Measurements from ENCODE around the gene FAM13A. TPM values are rescaled to one million over a fixed set of nuclear protein-coding genes. Genes with fewer than 3 reads are reported as not detected.

Gene FAM13A
- total RNA-seq, 1 experiment from 2014 or later: 26.7 TPM

- DNase-seq: no peak
- Histone ChIP-seq H3K36me3 (ENCODE audit: low read depth) (no peaks in the 10 kb centered on the region), H3K9me2 (ENCODE audit: insufficient read depth) (no peaks in the 10 kb centered on the region), H3K4me3 (no peak overlapping the region), H3F3A (ENCODE audit: insufficient read depth, low read depth) (no peaks in the 10 kb centered on the region), H4K20me1 (ENCODE audit: insufficient read depth) (no peaks in the 10 kb centered on the region), H2AFZ (no peak overlapping the region), H3K4me2 (no peak overlapping the region), H3K79me2 (ENCODE audit: low read depth) (no peaks in the 10 kb centered on the region), H3K27me3 (ENCODE audit: insufficient read depth, low read depth) (no peaks in the 10 kb centered on the region), H3K27ac (no peak overlapping the region), H3K9me3 (ENCODE audit: insufficient read depth, low read depth) (no peaks in the 10 kb centered on the region), H3K4me1 (replicated peaks; ENCODE audit: insufficient read depth) (peaks cover 9% of the 10 kb centered on the region; the same call in 1 of the 2 replicates)
- ChIA-PET POLR2A (ENCODE audit: unreplicated experiment) (no interaction called here), CTCF (no interaction called here)
- no TSS peak for BruUV-seq (replicated peaks)
- TF ChIP-seq, protein P1, sequence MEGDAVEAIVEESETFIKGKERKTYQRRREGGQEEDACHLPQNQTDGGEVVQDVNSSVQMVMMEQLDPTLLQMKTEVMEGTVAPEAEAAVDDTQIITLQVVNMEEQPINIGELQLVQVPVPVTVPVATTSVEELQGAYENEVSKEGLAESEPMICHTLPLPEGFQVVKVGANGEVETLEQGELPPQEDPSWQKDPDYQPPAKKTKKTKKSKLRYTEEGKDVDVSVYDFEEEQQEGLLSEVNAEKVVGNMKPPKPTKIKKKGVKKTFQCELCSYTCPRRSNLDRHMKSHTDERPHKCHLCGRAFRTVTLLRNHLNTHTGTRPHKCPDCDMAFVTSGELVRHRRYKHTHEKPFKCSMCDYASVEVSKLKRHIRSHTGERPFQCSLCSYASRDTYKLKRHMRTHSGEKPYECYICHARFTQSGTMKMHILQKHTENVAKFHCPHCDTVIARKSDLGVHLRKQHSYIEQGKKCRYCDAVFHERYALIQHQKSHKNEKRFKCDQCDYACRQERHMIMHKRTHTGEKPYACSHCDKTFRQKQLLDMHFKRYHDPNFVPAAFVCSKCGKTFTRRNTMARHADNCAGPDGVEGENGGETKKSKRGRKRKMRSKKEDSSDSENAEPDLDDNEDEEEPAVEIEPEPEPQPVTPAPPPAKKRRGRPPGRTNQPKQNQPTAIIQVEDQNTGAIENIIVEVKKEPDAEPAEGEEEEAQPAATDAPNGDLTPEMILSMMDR (conservative IDR thresholded peaks at IDR 0.05): no peak
- no peak for TF ChIP-seq EZH2 (IDR thresholded peaks at IDR 0.05; ENCODE audit: low read depth)
- intact Hi-C loops (cut with micrococcal nuclease; ENCODE audit: unreplicated experiment): no loop called here
Measured at GRCh38 chr4:88756149-88756548, 300.8 kb downstream of the FAM13A start.

DNA sequence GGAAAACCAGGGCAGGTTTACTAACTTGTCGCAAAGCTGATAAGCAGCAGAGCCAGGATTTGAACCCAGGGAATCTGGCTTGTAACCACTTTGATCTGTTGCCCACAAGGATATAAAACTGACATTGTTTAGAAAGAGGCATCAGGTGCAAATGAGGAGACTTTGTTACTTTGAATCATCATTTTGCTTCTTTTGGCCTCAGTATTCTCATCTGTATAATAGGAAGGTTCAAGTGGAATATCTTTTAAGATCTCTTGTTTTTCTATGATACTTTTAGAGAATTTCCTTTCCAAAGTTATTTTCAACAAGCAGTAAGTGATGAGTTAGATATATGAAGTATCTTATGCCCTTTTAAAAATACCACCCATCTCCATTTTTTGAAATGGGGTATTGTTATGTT, 301.5 kb downstream of the FAM13A start:
- Histone ChIP-seq H4K20me1 (ENCODE audit: insufficient read depth) (no peaks in the 10 kb centered on the region), H3K4me2 (no peak overlapping the region), H3F3A (ENCODE audit: insufficient read depth, low read depth) (no peaks in the 10 kb centered on the region), H3K9me2 (ENCODE audit: insufficient read depth) (no peaks in the 10 kb centered on the region), H3K9me3 (ENCODE audit: insufficient read depth, low read depth) (no peaks in the 10 kb centered on the region), H3K4me1 (replicated peaks; ENCODE audit: insufficient read depth) (peaks cover 9% of the 10 kb centered on the region; the same call in 1 of the 2 replicates), H3K36me3 (ENCODE audit: low read depth) (no peaks in the 10 kb centered on the region), H3K27ac (no peak overlapping the region), H3K27me3 (ENCODE audit: insufficient read depth, low read depth) (no peaks in the 10 kb centered on the region), H3K79me2 (ENCODE audit: low read depth) (no peaks in the 10 kb centered on the region), H3K4me3 (no peak overlapping the region), H2AFZ (no peak overlapping the region)
- intact Hi-C loops (cut with micrococcal nuclease; ENCODE audit: unreplicated experiment): no loop called here
- no TSS peak for BruUV-seq (replicated peaks)
- CTCF ChIA-PET: no interaction called here
- DNase-seq: no peak
- POLR2A ChIA-PET (ENCODE audit: unreplicated experiment): no interaction called here
- no peak for TF ChIP-seq EZH2 (IDR thresholded peaks at IDR 0.05; ENCODE audit: low read depth)
- TF ChIP-seq, protein P1 (conservative IDR thresholded peaks at IDR 0.05): no peak

DNA sequence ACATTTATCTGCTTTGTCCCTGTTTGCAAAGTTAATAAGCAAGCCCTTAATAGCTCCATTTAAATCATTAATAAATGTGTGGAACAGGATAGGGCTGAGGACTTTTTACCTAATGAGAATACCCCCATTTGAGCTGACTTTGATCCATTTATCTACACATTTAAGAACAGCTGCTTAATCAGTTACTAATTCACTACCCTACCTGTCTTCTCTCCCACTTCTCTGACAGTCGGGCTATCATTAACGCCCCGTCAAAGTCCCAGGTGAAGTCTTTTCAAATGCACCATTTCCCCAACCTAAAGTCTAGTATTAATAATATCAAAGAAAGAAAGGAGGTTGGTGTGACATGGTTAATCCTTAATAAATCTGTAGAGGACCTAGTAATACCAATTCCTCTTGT, 302.2 kb downstream of the FAM13A start:
- H3K9me3 ChIP-seq (ENCODE audit: insufficient read depth, low read depth): no peaks in the 10 kb centered on the region
- intact Hi-C loops (cut with micrococcal nuclease; ENCODE audit: unreplicated experiment): no loop called here
- no peaks in the 10 kb centered on the region for H3K27me3 ChIP-seq (ENCODE audit: insufficient read depth, low read depth)
- H4K20me1 ChIP-seq (ENCODE audit: insufficient read depth): no peaks in the 10 kb centered on the region
- no peaks in the 10 kb centered on the region for H3F3A ChIP-seq (ENCODE audit: insufficient read depth, low read depth)
- H3K27ac ChIP-seq: no peak overlapping the region
- no peak for DNase-seq
- no peaks in the 10 kb centered on the region for H3K36me3 ChIP-seq (ENCODE audit: low read depth)
- BruUV-seq (replicated peaks): no TSS peak
- H2AFZ ChIP-seq: no peak overlapping the region
- no peaks in the 10 kb centered on the region for H3K79me2 ChIP-seq (ENCODE audit: low read depth)
- H3K9me2 ChIP-seq (ENCODE audit: insufficient read depth): no peaks in the 10 kb centered on the region
- POLR2A ChIA-PET (ENCODE audit: unreplicated experiment): no interaction called here
- H3K4me2 ChIP-seq: no peak overlapping the region
- H3K4me3 ChIP-seq: no peak overlapping the region
- CTCF ChIA-PET: no interaction called here
- peaks cover 9% of the 10 kb centered on the region; the same call in 1 of the 2 replicates for H3K4me1 ChIP-seq (replicated peaks; ENCODE audit: insufficient read depth)
- TF ChIP-seq, protein P1 (conservative IDR thresholded peaks at IDR 0.05): no peak
- TF ChIP-seq EZH2 (IDR thresholded peaks at IDR 0.05; ENCODE audit: low read depth): no peak

All from PC-9 (cell line).